HG02981 (cell line): ENCODE data around the gene HFE.
"Not testable (repeated sequence)": the region's sequence is repeated elsewhere in the genome, so short reads cannot be mapped to it uniquely, and the experiment has no call there.

Experiments used
- ATAC-seq: cut with Tn5 transposase; IDR thresholded peaks from one replicate; pipeline ENCODE4 v1.9.1; 2021; ENCODE audit warnings: mild to moderate bottlenecking, moderate library complexity; ENCODE audit not compliant: unreplicated experiment

HFE gene

DNA sequence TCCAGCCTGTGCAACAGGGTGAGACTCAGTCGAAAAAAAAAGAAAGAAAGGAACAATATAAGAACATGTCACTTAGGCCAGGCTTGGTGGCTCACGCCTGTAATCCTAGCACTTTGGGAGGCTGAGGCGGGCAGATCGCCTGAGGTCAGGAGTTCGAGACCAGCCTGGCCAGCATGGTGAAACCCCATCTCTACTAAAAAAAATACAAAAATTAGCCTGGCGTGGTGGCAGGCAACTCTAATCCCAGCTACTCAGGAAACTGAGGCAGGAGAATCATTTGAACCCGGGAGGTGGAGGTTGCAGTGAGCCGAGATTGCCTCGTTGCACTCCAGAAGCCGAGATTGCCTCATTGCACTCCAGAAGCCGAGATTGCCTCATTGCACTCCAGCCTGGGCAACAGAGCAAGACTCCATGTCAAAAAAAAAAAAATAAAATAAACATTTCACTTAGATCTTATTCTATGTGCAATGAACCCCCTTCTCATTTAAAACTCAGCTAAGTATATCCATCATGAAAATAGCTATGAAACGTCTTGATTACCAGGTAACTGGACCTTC lies 28.7 kb upstream of the HFE start:
- ATAC-seq, result not testable (repeated sequence)

DNA sequence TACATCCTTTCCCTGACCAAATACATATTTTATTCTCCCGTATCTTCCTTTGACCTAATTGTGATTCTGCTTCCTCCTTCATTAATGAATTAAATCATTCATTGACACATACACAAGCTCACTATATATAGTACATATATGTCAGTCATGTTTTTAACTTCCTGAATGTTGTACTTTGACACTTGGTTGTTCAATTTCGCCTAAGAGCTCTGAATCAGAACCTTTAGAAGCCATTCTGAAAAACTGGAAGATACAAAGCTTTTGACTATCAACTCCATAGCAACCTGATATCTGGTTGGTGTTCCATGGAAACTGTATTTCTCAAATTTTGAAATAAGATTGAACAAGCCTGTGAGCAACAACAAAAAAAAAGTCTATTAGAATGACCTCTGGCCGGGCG lies 27.3 kb upstream of the HFE start:
- ATAC-seq, result no peak

DNA sequence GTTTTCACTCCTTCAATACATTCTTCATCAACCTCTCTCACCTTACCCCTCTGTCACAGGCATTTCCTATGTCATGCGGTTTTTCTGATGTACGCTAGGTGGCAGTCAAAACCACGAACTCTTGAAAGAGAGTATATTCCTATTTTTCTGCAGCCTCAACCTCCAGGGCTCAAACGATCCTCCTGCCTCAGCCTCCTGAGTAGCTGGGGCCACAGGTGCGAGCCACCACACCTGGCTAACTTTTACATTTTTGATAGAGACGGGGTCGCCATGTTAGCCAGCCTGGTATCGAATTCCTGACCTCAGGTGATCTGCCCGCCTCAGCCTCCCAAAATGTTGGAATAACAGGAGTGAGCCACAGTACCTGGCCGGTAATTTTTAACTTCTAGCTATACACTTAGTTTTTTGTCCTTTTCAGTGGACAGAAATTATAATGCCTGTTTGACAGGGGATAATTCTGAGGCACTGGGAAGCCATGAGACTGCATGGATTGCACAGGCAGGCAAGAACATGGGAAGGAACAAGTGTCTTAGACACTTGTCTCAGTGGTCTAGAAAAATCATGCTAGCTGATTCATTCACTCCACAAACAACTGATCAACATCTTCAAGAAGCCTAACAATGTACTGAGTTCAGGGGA lies 22.5 kb upstream of the HFE start:
- ATAC-seq, result no peak

DNA sequence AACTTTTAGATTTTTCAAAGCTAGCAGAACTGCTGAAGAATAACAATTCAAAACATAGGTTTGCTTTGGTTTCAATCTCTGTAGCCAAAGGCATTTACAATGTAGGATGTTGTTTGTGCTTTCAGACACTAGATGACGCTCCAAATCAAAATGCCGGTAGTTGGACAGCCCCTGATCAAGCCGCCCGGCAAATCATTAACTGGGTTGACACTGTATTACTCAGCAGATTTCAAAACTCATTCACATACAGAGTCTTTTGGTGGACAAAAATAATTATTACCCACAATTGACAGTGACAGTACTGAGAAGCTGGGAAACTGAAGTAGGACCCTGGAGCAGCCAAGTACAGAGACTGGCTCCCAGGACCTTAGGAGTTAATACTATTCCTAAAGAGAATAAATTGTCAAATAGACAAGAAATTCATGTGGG lies 21.3 kb upstream of the HFE start:
- peak; percentile 92 for ATAC-seq

DNA sequence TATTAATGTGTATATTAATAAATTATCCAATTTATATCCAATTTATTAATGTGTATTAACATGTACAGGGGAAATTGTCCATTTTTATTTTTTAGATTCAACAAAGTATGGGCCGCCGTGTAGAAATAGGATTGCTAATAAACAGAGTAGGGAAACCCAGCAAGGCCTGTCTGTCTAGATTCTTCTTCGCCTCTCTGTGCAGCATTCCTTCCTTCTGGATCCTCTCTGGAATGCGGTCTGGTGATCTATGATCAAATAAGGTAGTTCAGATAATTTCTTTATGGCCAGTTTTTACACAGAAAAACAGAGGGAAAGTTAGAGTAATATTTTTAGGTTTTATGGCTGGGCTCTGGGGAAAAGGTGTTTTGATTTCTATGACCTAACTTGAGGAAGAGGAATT lies 19.9 kb upstream of the HFE start:
- ATAC-seq, result no peak

DNA sequence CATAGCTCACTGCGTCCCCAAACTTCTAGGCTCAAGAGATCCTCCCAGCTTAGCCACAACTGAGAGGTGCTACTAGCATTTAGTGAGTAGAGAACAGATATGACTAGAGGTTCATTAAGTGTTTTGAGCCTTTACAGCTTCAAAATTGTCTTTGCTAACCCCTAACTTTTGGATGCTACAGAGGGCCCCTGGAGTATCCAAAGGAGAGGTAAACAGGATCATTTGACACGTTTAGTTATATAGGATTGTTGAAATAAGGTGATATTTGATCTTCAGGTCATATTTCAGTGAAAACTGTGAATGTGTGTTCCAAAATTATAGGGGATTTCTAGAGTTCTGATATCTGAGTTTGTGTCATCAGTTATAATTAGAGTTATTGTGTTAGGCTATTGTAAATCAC lies 19.2 kb upstream of the HFE start:
- no peak for ATAC-seq

DNA sequence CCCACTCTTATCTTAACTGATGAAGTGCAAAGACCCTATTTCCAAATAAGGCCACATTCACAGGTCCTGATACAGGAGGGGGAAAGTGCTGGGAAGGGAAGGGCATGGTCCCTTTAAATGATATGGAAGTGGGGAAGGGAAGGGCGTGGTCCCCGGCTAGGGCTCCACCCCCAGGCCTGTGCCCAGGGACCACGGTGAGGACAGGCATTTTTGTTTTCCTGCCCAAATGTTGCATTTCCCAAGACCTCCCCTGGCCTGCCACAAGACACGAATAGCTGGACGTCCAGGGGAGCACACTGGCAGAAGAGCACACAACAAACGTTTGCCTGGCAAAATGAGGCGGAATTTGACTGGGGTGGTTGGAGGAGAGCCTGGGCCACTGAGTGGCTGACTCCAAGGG lies 16.1 kb upstream of the HFE start:
- no peak for ATAC-seq

DNA sequence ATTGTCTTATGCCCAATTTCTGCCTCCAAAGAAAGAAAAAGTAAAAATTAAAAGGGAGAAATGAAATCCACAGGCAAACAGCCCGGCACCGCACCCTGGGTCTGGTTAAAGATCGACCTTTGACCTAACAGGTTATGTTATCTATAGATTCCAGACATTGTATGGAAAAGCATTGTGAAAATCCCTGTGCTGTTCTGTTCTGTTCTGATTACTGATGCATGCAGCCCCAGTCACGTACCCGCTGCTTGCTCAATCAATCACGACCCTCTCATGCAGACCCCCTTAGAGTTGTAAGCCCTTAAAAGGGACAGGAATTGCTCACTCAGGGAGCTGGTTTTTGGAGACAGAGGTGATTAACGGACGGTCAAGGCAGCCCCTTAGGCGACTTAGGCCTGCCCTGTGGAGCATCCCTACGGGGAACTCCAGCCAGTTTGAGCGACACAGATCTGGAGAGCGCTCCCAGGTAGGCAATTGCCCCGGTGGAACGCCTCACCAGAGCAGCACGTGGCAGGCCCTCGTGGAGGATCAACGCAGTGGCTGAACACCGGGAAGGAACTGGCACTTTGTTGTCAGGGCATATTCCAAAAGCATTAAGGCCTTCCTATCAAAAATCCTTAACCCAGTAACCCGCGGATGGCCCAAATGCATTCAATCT lies 12.0 kb upstream of the HFE start:
- ATAC-seq, result no peak

DNA sequence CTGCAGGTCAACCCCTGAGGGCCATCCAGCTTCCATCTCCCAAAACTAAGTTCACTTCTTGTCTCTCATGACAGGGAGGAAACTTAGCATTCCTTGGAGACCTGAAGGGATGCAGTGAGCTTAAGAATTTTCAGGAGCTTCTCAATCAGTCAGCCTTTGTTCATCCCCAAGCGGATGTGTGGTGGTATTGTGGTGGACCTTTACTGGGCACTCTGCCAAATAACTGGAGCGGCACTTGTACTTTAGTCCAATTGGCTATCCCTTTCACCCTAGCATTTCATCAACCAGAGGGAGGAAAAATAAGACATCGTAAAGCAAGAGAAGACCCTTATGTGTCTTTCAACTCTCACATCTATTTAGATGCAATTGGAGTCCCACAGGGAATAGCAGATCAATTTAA lies 9.2 kb upstream of the HFE start:
- ATAC-seq, result not testable (repeated sequence)

DNA sequence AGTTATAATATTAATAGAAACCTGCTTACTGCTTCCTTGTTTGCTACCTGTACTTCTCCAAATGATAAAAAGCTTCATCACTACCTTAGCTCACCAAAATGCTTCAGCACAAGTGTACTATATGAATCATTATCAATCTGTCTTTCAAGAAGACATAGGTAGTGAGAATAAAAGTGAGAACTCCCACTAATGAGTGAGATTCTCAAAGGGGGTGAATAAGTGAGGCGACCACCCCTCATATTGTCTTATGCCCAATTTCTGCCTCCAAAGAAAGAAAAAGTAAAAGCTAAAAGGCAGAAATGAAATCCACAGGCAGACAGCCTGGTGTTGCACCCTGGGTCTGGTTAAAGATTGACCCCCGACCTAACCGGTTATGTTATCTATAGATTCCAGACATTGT lies 6.1 kb upstream of the HFE start:
- ATAC-seq, result not testable (repeated sequence)

DNA sequence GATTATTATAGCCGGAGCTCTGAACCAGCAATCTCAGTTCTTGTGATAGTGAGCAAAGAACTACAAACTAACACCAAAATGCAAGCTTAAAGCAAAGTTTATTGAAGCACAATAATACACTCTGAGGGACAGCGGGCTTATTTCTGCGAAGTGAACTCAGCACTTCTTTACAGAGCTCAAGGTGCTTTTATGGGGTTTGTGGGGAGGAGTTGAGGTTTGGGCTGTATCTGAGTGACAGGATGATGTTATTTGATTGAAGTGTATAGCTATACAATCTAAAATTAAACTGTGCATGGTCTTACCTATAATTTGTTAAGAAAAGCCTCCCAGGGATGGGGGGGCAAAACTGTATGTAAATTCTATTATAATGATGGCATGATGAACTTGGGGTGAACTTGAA lies 1.0 kb upstream of the HFE start:
- no peak for ATAC-seq

DNA sequence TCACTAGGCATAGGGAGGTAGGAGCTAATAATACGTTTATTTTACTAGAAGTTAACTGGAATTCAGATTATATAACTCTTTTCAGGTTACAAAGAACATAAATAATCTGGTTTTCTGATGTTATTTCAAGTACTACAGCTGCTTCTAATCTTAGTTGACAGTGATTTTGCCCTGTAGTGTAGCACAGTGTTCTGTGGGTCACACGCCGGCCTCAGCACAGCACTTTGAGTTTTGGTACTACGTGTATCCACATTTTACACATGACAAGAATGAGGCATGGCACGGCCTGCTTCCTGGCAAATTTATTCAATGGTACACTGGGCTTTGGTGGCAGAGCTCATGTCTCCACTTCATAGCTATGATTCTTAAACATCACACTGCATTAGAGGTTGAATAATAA lies 1.1 kb downstream of the HFE start:
- no peak for ATAC-seq

DNA sequence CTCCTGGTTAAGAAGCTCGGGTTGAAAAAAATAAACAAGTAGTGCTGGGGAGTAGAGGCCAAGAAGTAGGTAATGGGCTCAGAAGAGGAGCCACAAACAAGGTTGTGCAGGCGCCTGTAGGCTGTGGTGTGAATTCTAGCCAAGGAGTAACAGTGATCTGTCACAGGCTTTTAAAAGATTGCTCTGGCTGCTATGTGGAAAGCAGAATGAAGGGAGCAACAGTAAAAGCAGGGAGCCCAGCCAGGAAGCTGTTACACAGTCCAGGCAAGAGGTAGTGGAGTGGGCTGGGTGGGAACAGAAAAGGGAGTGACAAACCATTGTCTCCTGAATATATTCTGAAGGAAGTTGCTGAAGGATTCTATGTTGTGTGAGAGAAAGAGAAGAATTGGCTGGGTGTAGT lies 2.0 kb downstream of the HFE start:
- no peak for ATAC-seq

DNA sequence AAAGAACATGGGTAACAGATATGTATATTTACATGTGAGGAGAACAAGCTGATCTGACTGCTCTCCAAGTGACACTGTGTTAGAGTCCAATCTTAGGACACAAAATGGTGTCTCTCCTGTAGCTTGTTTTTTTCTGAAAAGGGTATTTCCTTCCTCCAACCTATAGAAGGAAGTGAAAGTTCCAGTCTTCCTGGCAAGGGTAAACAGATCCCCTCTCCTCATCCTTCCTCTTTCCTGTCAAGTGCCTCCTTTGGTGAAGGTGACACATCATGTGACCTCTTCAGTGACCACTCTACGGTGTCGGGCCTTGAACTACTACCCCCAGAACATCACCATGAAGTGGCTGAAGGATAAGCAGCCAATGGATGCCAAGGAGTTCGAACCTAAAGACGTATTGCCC lies 5.2 kb downstream of the HFE start:
- no peak for ATAC-seq

DNA sequence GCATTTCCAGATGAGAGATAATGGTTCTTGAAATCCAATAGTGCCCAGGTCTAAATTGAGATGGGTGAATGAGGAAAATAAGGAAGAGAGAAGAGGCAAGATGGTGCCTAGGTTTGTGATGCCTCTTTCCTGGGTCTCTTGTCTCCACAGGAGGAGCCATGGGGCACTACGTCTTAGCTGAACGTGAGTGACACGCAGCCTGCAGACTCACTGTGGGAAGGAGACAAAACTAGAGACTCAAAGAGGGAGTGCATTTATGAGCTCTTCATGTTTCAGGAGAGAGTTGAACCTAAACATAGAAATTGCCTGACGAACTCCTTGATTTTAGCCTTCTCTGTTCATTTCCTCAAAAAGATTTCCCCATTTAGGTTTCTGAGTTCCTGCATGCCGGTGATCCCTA lies 6.8 kb downstream of the HFE start:
- no peak for ATAC-seq

DNA sequence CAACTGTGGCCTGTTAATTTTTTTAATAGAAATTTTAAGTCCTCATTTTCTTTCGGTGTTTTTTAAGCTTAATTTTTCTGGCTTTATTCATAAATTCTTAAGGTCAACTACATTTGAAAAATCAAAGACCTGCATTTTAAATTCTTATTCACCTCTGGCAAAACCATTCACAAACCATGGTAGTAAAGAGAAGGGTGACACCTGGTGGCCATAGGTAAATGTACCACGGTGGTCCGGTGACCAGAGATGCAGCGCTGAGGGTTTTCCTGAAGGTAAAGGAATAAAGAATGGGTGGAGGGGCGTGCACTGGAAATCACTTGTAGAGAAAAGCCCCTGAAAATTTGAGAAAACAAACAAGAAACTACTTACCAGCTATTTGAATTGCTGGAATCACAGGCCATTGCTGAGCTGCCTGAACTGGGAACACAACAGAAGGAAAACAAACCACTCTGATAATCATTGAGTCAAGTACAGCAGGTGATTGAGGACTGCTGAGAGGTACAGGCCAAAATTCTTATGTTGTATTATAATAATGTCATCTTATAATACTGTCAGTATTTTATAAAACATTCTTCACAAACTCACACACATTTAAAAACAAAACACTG lies 10.1 kb downstream of the HFE start:
- no peak for ATAC-seq

DNA sequence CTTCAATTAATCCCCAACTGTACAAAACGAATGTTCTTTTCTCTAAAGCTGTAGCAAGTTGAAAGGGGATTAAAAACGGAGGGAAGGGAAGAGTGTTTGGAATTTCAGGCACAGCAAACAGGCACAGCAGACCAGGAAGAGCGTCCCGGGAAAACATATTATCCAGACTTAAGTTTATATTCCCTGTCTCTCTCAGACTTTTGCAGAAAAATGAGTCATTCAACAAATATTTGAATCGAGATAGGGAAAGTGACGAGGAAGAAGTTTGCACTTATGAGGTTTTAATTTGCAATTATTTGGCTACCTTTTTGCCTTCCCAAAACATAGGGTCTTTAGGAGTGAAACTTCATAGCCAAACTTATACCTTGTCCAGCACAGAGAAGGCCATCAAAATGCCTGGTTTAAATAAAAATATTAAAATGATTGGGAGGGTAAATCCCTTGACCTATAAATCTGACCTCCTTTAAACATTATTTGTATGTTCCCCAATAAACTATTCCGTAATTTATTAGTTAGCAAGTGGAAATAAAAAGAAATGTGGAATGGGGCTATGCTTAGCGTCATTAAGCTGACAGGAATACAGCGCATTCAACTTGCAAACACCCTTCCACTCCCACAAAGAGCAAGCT lies 16.0 kb downstream of the HFE start:
- no peak for ATAC-seq

DNA sequence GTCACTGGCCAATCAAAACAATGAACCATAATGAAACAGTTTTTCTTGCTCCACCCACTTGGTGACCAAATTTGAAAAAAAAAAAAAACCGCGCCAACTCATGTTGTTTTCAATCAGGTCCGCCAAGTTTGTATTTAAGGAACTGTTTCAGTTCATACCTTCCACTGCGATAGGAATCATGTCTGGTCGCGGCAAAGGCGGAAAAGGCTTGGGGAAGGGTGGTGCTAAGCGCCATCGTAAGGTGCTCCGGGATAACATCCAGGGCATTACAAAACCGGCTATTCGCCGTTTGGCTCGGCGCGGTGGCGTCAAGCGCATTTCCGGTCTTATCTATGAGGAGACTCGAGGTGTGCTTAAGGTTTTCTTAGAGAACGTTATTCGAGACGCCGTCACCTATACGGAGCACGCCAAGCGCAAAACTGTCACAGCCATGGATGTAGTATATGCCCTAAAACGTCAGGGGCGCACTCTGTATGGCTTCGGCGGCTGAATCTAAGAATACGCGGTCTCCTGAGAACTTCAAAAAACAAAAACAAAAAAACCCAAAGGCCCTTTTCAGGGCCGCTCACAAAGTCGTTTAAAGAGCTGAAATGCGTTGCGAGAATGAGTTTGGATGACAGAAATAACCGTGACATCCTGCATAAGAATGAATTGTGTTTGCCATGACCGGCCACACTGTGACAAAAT lies 16.7 kb downstream of the HFE start:
- peak; percentile 88 for ATAC-seq

DNA sequence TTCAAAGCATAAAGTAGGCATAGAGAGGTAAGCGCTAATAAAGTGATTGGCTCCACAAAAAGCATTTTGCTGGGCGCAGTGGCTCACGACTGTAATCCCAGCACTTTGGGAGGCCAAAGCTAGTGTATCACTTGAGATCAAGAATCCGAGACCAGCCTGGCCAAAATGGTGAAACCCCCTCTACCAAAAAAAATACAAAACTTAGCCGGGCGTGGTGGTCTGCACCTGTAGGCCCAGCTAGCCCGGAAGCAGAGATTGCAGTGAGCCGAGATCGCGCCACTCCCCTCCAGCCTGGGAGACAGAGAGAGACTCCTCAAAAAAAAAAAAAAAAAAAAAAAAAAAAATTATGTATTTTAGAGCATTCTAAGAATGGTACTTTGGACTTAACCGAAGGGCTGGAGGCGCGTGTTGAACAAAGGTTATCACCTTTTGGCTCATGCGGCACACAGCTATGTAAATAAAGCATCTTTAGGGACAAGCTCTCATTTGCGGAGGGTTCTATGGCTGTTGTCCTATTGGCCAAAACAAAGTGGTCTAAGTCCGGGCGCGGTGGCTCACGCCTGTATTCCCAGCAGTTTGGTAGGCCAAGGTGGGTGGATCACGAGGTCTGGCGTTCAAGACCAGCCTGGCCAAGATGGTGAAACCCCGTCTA lies 17.4 kb downstream of the HFE start:
- peak; percentile 1 for ATAC-seq

DNA sequence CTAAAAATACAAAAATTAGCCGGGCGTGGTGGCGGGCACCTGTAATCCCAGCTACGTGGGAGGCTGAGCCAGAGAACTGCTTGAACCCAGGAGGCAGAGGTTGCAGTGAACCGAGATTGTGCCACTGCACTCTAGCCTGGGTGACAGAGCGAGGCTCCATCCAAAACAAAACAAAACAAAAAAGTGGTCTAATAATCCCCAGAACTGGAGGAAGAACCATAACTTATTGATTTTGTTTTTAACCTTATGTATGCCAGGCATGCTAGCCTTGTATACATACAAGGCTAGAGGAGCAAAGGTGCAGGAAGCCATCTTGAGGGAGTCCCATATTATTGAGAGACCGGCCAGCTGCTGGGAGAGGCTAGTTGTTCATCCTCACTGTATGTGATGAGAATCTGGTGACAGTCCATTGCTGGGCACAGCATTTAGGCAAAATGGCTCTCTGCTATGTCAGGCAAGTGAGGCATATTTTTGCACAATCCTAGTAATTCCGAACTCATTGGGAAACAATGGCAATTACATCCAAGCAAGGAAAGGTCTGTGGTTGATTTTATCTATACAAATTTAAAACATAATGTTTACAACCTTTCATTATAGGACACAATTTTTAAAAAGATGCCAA lies 18.0 kb downstream of the HFE start:
- no peak for ATAC-seq
